HEK293 (cell line): Measurements from ENCODE around the gene MBD5.

Experiments used
- CTCF ChIA-PET: fragments of 350-600 bp; formaldehyde crosslinking; extraction: SDS; loops from one replicate; lab custom pipeline; 2021; ENCODE audit warnings: antibody characterized with exemption; lab: Yijun Ruan, JAX
- POLR2A ChIA-PET: fragments of 300-600 bp; formaldehyde crosslinking; extraction: SDS; loops from one replicate; lab custom pipeline; 2020; ENCODE audit warnings: antibody characterized with exemption, inconsistent platforms; lab: Yijun Ruan, JAX
- H3K27ac ChIP-seq: fragments of 200-500 bp; sonication (Bioruptor generic); 2 replicates; pipeline ENCODE4 v1.5.1; 2014; ENCODE audit warnings: low read depth, low read length, control low read depth, inconsistent platforms; ENCODE audit errors: extremely low read depth
- H3K36me3 ChIP-seq, 2 experiments: fragments of 200-500 bp in 1 of 2; sonication (Bioruptor generic) in 1 of 2; 1 replicate in 1 of 2; 2 replicates in 1 of 2; pipeline ENCODE4 v1.5.1; 2014 to 2017; ENCODE audit warnings: inconsistent platforms in 2 of 2, low read length in 2 of 2; ENCODE audit not compliant: control insufficient read depth in 2 of 2, insufficient read depth in 1 of 2
- H3K4me1 ChIP-seq: fragments of 200-500 bp; sonication (Bioruptor generic); 2 replicates; pipeline ENCODE4 v1.5.1; 2014; ENCODE audit warnings: mild to moderate bottlenecking, low read length, inconsistent platforms; ENCODE audit not compliant: control insufficient read depth, insufficient read depth
- H3K4me3 ChIP-seq: 2 replicates; pipeline ENCODE4 v1.5.1; 2011; ENCODE audit warnings: low read depth, mild to moderate bottlenecking, control low read depth, low read length, moderate library complexity
- H3K9me3 ChIP-seq: fragments of 200-500 bp; sonication (Bioruptor generic); 2 replicates; pipeline ENCODE4 v1.5.1; 2014; ENCODE audit warnings: low read depth, low read length, inconsistent platforms; ENCODE audit not compliant: control insufficient read depth, insufficient read depth
- BCL11A ChIP-seq: fragments of 450-650 bp; formaldehyde crosslinking; IDR thresholded peaks from 2 replicates; pipeline ENCODE4 v1.5.1; 2016; ENCODE audit warnings: low read depth, missing biosample characterization, missing genetic modification characterization
- GLI4 ChIP-seq: fragments of 450-650 bp; formaldehyde crosslinking; IDR thresholded peaks from 2 replicates; pipeline ENCODE4 v1.5.1; 2016; ENCODE audit warnings: missing biosample characterization, missing genetic modification characterization
- KLF1 ChIP-seq: fragments of 450-650 bp; formaldehyde crosslinking; IDR thresholded peaks from 2 replicates; pipeline ENCODE4 v1.5.1; 2016; ENCODE audit warnings: missing biosample characterization, missing genetic modification characterization
- KLF9 ChIP-seq: fragments of 450-650 bp; formaldehyde crosslinking; IDR thresholded peaks from 2 replicates; pipeline ENCODE4 v1.5.1; 2016; ENCODE audit warnings: missing biosample characterization, missing genetic modification characterization, low read depth
- OSR2 ChIP-seq: fragments of 450-650 bp; formaldehyde crosslinking; IDR thresholded peaks from 2 replicates; pipeline ENCODE4 v1.5.1; 2016; ENCODE audit warnings: missing biosample characterization, missing genetic modification characterization
- PBX3 ChIP-seq: sonication (generic); formaldehyde crosslinking; IDR thresholded peaks from 2 replicates; pipeline ENCODE4 v1.8.1; 2022; ENCODE audit warnings: mild to moderate bottlenecking, moderate library complexity, missing genetic modification reagents
- TRIM28 ChIP-seq: IDR thresholded peaks from 2 replicates; pipeline ENCODE4 v1.6.1; 2011; ENCODE audit warnings: low read length, control low read depth, borderline replicate concordance
- ZNF169 ChIP-seq: fragments of 450-650 bp; formaldehyde crosslinking; IDR thresholded peaks from 2 replicates; pipeline ENCODE4 v1.5.1; 2016; ENCODE audit warnings: missing biosample characterization, missing genetic modification characterization
- ZNF311 ChIP-seq: fragments of 450-650 bp; formaldehyde crosslinking; IDR thresholded peaks from 2 replicates; pipeline ENCODE4 v1.5.1; 2017; ENCODE audit warnings: missing biosample characterization, missing genetic modification characterization, borderline replicate concordance
- ZNF449 ChIP-seq: fragments of 450-650 bp; formaldehyde crosslinking; IDR thresholded peaks from 2 replicates; pipeline ENCODE4 v1.5.1; 2017; ENCODE audit warnings: missing biosample characterization, mild to moderate bottlenecking, missing genetic modification characterization, moderate library complexity
- ZNF488 ChIP-seq: fragments of 450-650 bp; formaldehyde crosslinking; IDR thresholded peaks from 2 replicates; pipeline ENCODE4 v1.5.1; 2016; ENCODE audit warnings: missing biosample characterization, missing genetic modification characterization
- ZNF501 ChIP-seq: fragments of 450-650 bp; formaldehyde crosslinking; IDR thresholded peaks from 2 replicates; pipeline ENCODE4 v1.5.1; 2016; ENCODE audit warnings: missing biosample characterization, missing genetic modification characterization
- ZNF518A ChIP-seq: fragments of 450-650 bp; formaldehyde crosslinking; conservative IDR thresholded peaks from 2 replicates; pipeline ENCODE4 v1.5.1; 2016; ENCODE audit warnings: low read depth, missing biosample characterization, missing genetic modification characterization
- ZNF521 ChIP-seq: fragments of 450-650 bp; formaldehyde crosslinking; IDR thresholded peaks from 2 replicates; pipeline ENCODE4 v1.5.1; 2017; ENCODE audit warnings: missing biosample characterization, mild to moderate bottlenecking, missing genetic modification characterization
- ZNF530 ChIP-seq: fragments of 450-650 bp; formaldehyde crosslinking; IDR thresholded peaks from 2 replicates; pipeline ENCODE4 v1.5.1; 2016; ENCODE audit warnings: low read depth, missing biosample characterization, missing genetic modification characterization
- ZNF558 ChIP-seq: fragments of 450-650 bp; formaldehyde crosslinking; IDR thresholded peaks from 2 replicates; pipeline ENCODE4 v1.5.1; 2016; ENCODE audit warnings: missing biosample characterization, missing genetic modification characterization
- ZNF624 ChIP-seq: fragments of 450-650 bp; formaldehyde crosslinking; IDR thresholded peaks from 2 replicates; pipeline ENCODE4 v1.5.1; 2017; ENCODE audit warnings: missing biosample characterization, missing genetic modification characterization
- ZNF785 ChIP-seq: fragments of 450-650 bp; formaldehyde crosslinking; IDR thresholded peaks from 2 replicates; pipeline ENCODE4 v1.5.1; 2016; ENCODE audit warnings: missing biosample characterization, missing genetic modification characterization
- ZNF843 ChIP-seq: fragments of 450-650 bp; formaldehyde crosslinking; IDR thresholded peaks from 2 replicates; pipeline ENCODE4 v1.5.1; 2016; ENCODE audit warnings: missing biosample characterization, missing genetic modification characterization
- ZSCAN5A ChIP-seq: fragments of 450-650 bp; formaldehyde crosslinking; IDR thresholded peaks from 2 replicates; pipeline ENCODE4 v1.5.1; 2016; ENCODE audit warnings: missing biosample characterization, missing genetic modification characterization

Gene MBD5

GRCh38 chr2:148447877-148448276 lies 427.0 kb downstream of the MBD5 start:
- CTCF ChIA-PET: no interaction called here
- TF ChIP-seq ZNF843 (no peak), ZNF785 (tag by site-specific recombination) (no peak), ZNF169 (no peak), ZNF311 (tag by site-specific recombination) (no peak), KLF1 (tag by site-specific recombination) (no peak), ZNF501 (tag by site-specific recombination) (no peak), ZNF449 (tag by site-specific recombination) (no peak), ZNF558 (tag by site-specific recombination) (no peak), TRIM28 (no peak), PBX3 (no peak)
- H3K4me3 ChIP-seq: no peak overlapping the region
- no peaks in the 10 kb centered on the region for H3K36me3 ChIP-seq
- H3K27ac ChIP-seq: no peak overlapping the region
- H3K9me3 ChIP-seq: no peaks in the 10 kb centered on the region
- POLR2A ChIA-PET: no interaction called here
- H3K4me1 ChIP-seq: no peaks in the 10 kb centered on the region

GRCh38 chr2:148450531-148450930 lies 429.6 kb downstream of the MBD5 start:
- TF ChIP-seq BCL11A (tag by site-specific recombination): no peak
- no peak for TF ChIP-seq ZNF488 (tag by site-specific recombination)
- TF ChIP-seq GLI4 (tag by site-specific recombination): no peak
- TF ChIP-seq KLF9 (tag by site-specific recombination): no peak
- no peak for TF ChIP-seq ZNF624
- no peak for TF ChIP-seq ZNF530
- no peak for TF ChIP-seq TRIM28
- TF ChIP-seq ZNF518A (tag by site-specific recombination): no peak
- no peak for TF ChIP-seq OSR2
- no peak for TF ChIP-seq PBX3
- no peak for TF ChIP-seq ZNF521 (tag by site-specific recombination)
- TF ChIP-seq ZSCAN5A (tag by site-specific recombination): no peak
- TF ChIP-seq, all 188 proteins: peak for 0
- POLR2A ChIA-PET: no interaction called here
- CTCF ChIA-PET: interaction anchor here (1.4 kb wide), 1 partner anchor 59 kb away, joined by 4 read pairs; no protein-coding TSS in a partner anchor
- no peaks in the 10 kb centered on the region for H3K36me3 ChIP-seq
- no peak overlapping the region for H3K27ac ChIP-seq
- no peaks in the 10 kb centered on the region for H3K9me3 ChIP-seq
- H3K4me1 ChIP-seq: no peaks in the 10 kb centered on the region
- no peak overlapping the region for H3K4me3 ChIP-seq
